ENCODE results near the gene CYP2W1.
A peak's percentile ranks its signal among the peaks of the same experiment; 100 is the strongest.

The CYP2W1 gene

GRCh38 chr7:1024876-1025742 lies 42.1 kb downstream of the CYP2W1 start:
- peaks cover 11% of the 10 kb centered on the region for H3K27me3 Mint-ChIP-seq (ENCODE audit: low read depth, poor library complexity)
- H3K4me3 Mint-ChIP-seq, result peak overlapping the region; percentile 55

DNA sequence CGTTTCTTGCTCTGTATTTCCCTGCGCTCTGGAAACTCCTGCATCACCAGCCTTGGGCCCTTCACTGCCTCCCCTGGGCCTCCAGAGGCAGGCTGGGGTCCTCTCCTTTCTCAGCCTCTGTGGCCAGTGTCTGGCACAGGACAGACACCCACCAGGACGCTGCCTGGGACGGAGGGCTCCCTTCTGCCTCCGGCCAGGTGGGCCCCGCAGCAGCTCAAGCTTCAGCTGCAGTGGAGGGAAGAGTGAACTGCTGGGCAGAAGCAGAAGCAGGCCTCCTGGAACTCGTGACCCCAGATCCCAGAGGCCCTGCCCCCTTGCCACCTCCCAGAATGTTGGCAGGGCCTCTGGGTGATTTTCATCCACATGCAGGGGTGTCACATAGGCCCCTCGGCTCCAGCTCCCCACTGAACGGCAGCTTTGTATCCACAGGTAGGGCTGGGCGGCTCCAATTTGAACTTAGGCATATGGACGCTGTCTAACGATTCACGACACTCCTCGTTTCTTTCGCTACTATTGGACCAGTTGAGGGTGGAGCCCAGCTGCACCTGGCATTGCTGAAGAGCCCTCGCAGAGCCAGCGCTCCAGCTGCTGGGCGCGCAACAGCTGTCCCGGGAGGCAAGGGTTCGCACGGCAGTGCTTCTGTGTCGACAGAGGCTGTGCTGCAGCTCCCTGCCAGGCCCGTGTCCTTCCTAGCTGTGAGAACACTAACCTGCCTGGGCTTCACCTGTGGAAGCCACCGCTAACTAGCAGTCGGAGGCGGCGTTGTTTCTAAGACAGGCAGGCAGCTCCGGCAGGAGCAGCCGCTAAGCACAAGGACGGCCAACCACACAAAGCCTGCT lies 43.0 kb downstream of the CYP2W1 start:
- Mint-ChIP-seq H3K36me3 (ENCODE audit: low read depth) (peaks cover 25% of the 10 kb centered on the region), H3K4me1 (peaks cover 71% of the 10 kb centered on the region), H3K27ac (no peak overlapping the region), H3K4me3 (peak overlapping the region; percentile 91), H3K9me3 (peaks cover 11% of the 10 kb centered on the region), H3K27me3 (ENCODE audit: low read depth, poor library complexity) (peaks cover 11% of the 10 kb centered on the region)
- TF ChIP-seq, protein P1, sequence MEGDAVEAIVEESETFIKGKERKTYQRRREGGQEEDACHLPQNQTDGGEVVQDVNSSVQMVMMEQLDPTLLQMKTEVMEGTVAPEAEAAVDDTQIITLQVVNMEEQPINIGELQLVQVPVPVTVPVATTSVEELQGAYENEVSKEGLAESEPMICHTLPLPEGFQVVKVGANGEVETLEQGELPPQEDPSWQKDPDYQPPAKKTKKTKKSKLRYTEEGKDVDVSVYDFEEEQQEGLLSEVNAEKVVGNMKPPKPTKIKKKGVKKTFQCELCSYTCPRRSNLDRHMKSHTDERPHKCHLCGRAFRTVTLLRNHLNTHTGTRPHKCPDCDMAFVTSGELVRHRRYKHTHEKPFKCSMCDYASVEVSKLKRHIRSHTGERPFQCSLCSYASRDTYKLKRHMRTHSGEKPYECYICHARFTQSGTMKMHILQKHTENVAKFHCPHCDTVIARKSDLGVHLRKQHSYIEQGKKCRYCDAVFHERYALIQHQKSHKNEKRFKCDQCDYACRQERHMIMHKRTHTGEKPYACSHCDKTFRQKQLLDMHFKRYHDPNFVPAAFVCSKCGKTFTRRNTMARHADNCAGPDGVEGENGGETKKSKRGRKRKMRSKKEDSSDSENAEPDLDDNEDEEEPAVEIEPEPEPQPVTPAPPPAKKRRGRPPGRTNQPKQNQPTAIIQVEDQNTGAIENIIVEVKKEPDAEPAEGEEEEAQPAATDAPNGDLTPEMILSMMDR (IDR thresholded peaks at IDR 0.05), result no peak
- DNase-seq, result no peak

More at GRCh38 chr7:1024876-1025742, 42.1 kb downstream of the CYP2W1 start:
- H3K36me3 Mint-ChIP-seq (ENCODE audit: low read depth), result peaks cover 26% of the 10 kb centered on the region
- H3K4me1 Mint-ChIP-seq, result peaks cover 65% of the 10 kb centered on the region
- DNase-seq, result no peak
- TF ChIP-seq, protein P1 (IDR thresholded peaks at IDR 0.05), result no peak
- peaks cover 11% of the 10 kb centered on the region for H3K9me3 Mint-ChIP-seq
- peak overlapping the region; percentile 36 for H3K27ac Mint-ChIP-seq

DNA sequence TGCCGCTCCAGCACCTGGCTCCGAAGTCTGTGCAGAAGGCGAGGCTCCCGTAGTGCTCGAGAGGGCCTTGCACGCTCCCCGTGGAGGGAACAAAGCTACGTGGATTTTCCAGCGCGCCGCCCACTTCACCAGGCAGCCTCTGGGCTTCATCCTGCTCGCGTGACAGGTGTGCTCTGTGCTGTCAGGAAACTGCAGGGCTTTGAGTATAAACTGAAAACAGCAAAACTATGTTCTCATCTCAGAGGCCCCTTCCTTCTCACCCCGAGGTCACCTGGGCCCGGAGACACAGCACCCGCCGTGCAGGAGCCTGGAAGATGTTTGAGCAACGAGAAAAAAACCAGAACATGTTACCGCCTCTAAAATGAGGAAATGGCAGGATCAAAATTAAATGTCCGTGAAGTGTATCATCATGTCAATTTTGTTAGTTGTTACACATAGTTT lies 43.8 kb downstream of the CYP2W1 start:
- Mint-ChIP-seq H3K36me3 (ENCODE audit: low read depth) (peaks cover 19% of the 10 kb centered on the region), H3K27ac (no peak overlapping the region), H3K27me3 (ENCODE audit: low read depth, poor library complexity) (peaks cover 11% of the 10 kb centered on the region), H3K9me3 (peaks cover 6% of the 10 kb centered on the region), H3K4me3 (peak overlapping the region; percentile 91), H3K4me1 (peaks cover 75% of the 10 kb centered on the region)
- TF ChIP-seq, protein P1 (IDR thresholded peaks at IDR 0.05), result no peak
- DNase-seq, result no peak

DNA sequence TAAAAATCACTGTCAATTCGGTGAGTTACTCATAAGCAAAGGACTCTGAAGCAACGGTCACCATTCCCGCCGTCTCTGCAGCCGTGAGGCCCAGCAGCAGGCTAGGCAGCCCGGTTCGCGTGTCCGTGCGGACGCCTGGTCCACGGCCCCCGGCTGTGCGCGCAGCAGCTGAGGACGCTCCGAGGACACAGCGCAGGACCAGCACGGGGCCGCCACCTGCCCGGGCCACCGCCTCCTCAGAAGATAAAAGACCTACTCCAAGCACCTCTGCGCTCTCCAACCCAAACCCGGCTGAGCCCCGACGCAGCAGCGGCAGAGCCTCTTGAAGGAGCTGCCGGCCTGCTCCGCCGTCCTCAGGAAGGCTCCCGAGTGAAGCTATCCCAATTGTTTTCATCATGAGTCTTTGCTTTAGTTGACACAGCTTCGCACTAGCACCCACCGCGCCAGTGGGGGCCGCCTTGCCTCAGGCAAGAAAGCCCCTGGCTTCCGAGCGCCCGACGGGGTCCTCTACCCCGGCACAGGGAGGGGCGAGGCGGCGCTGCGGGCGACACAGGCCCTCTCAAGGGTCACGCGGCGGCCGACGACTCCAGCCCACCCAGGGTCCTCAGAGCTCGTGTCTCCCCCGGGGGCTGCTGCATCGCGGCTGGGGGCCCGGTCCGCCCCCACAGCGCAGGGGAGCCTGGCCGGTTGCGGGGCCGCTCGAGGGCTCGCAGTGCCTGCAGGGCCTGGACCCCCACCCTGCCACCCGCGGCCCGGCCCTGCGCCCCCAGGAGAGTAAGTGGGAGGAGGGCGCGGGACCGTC lies 44.5 kb downstream of the CYP2W1 start:
- H3K4me1 Mint-ChIP-seq, result peaks cover 71% of the 10 kb centered on the region
- peaks cover 15% of the 10 kb centered on the region for H3K36me3 Mint-ChIP-seq (ENCODE audit: low read depth)
- H3K27me3 Mint-ChIP-seq (ENCODE audit: low read depth, poor library complexity), result peaks cover 11% of the 10 kb centered on the region
- peak overlapping the region; percentile 91 for H3K4me3 Mint-ChIP-seq
- DNase-seq, result peak; percentile 55
- peaks cover 2% of the 10 kb centered on the region for H3K9me3 Mint-ChIP-seq
- no peak overlapping the region for H3K27ac Mint-ChIP-seq
- TF ChIP-seq, protein P1 (IDR thresholded peaks at IDR 0.05), result no peak

GRCh38 chr7:1028044-1028770 lies 45.2 kb downstream of the CYP2W1 start:
- Mint-ChIP-seq H3K27me3 (ENCODE audit: low read depth, poor library complexity) (peaks cover 11% of the 10 kb centered on the region), H3K36me3 (ENCODE audit: low read depth) (peaks cover 10% of the 10 kb centered on the region), H3K4me3 (peak overlapping the region; percentile 76), H3K4me1 (peaks cover 70% of the 10 kb centered on the region), H3K9me3 (no peaks in the 10 kb centered on the region), H3K27ac (no peak overlapping the region)
- TF ChIP-seq, protein P1 (IDR thresholded peaks at IDR 0.05), result no peak
- peak; percentile 95 for DNase-seq
